Activated naive CD8-positive, alpha-beta T cell (primary cell): ENCODE measurements around the gene SMAD6.

ENCODE experiments used
- H3K27ac Mint-ChIP-seq: one replicate; pipeline ENCODE4 v1.8.0; 2021; ENCODE audit warnings: mixed read lengths
- H3K27me3 Mint-ChIP-seq: one replicate; pipeline ENCODE4 v1.8.0; 2021; ENCODE audit warnings: mixed read lengths
- H3K36me3 Mint-ChIP-seq: one replicate; pipeline ENCODE4 v1.8.0; 2021; ENCODE audit warnings: mixed read lengths
- H3K4me1 Mint-ChIP-seq: one replicate; pipeline ENCODE4 v1.8.0; 2021; ENCODE audit warnings: low read depth, mixed read lengths
- H3K4me3 Mint-ChIP-seq: one replicate; pipeline ENCODE4 v1.8.0; 2021; ENCODE audit warnings: mild to moderate bottlenecking, mixed read lengths
- H3K9me3 Mint-ChIP-seq: one replicate; pipeline ENCODE4 v1.8.0; 2021; ENCODE audit warnings: low read depth, mixed read lengths

Gene SMAD6

DNA sequence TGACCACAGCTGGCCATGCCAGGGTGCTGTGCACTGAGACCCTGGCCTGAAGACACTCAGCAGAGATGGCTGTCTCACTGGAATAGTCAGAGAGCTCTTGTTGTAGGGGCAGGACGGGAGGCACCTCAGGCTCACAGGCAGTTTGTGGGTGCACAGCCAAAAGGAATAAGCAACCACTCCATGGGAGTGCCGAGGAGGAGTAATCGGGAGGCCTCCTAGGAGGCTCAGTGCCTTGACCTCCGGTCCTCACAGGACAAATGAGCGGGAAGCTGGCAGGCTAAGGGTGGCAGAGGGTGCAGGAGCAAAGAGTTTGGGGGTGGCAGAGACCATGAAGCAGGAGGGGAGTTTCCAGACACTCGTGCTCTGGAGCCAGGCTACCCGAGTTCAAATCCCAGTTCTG is 81.7 kb downstream of the SMAD6 start:
- Mint-ChIP-seq H3K27ac (no peak overlapping the region), H3K36me3 (no peaks in the 10 kb centered on the region), H3K9me3 (no peaks in the 10 kb centered on the region), H3K27me3 (no peaks in the 10 kb centered on the region), H3K4me1 (no peaks in the 10 kb centered on the region), H3K4me3 (no peak overlapping the region)

- Mint-ChIP-seq H3K36me3 (no peaks in the 10 kb centered on the region), H3K4me1 (no peaks in the 10 kb centered on the region), H3K4me3 (no peak overlapping the region), H3K27me3 (no peaks in the 10 kb centered on the region), H3K27ac (no peak overlapping the region), H3K9me3 (no peaks in the 10 kb centered on the region)
Observed at GRCh38 chr15:66784174-66784573, 82.1 kb downstream of the SMAD6 start.

GRCh38 chr15:66785637-66786036 is 83.6 kb downstream of the SMAD6 start:
- Mint-ChIP-seq H3K27ac (no peak overlapping the region), H3K36me3 (no peaks in the 10 kb centered on the region), H3K4me1 (no peaks in the 10 kb centered on the region), H3K9me3 (no peaks in the 10 kb centered on the region), H3K4me3 (no peak overlapping the region), H3K27me3 (no peaks in the 10 kb centered on the region)

GRCh38 chr15:66786222-66786621 is 84.2 kb downstream of the SMAD6 start:
- Mint-ChIP-seq H3K9me3 (no peaks in the 10 kb centered on the region), H3K27ac (no peak overlapping the region), H3K4me1 (no peaks in the 10 kb centered on the region), H3K36me3 (no peaks in the 10 kb centered on the region), H3K27me3 (no peaks in the 10 kb centered on the region), H3K4me3 (no peak overlapping the region)

DNA sequence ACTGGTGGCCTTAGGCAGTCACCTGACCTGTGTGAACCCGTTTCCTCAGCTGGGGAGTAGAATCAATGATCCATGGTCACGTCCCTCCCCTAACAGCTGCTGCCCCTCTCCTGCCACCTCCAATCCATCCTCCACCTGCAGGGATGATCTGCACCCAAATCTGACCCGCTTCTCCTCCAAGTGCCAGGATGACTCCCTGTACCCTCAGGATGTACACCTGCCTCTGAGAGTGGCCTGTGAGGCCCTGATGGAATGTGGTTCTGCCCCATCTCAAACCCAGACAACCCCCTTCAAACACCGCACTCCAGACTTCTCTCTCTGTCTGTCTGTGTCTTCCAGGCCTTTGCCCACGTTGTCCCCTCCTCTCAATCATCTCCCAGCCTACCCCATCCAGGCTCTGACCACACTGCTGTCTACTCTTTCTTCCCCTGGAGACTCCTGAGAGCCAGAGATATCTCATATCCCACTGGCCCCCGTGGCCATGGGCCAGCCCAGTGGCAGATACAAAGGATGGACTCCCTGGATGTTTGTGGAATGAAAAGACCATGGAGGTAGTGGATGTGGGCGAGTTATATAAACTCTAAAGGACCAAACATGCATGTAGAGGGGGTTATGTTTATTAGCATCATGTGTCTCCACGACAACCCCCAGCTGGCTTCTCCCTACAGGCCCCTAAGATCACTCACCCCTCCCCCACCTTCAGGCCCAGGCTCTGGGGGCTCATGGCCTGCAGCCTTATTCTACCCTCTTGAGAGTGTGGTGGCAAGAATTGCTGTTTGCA is 84.9 kb downstream of the SMAD6 start:
- no peaks in the 10 kb centered on the region for H3K9me3 Mint-ChIP-seq
- H3K4me3 Mint-ChIP-seq = no peak overlapping the region
- no peaks in the 10 kb centered on the region for H3K27me3 Mint-ChIP-seq
- H3K27ac Mint-ChIP-seq = no peak overlapping the region
- H3K36me3 Mint-ChIP-seq = no peaks in the 10 kb centered on the region
- H3K4me1 Mint-ChIP-seq = no peaks in the 10 kb centered on the region

DNA sequence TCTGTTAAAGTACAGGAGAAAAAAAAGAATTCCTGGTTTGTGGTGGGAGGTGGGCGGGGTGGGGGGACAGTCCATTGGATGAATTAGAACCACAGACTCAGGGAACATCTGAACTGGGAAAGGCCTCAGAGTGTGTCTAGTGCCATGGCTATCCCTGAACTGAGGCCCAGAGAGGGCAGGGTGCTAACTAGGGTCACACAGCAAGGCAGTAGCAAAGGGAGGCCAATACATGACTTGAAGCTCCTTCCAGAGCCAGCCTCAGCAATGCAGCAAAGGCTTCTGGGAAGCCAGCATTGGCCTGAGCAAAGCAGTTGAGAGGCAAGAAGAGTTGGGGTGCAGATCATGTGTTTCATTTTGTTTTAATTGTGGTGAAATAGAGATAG is 85.4 kb downstream of the SMAD6 start:
- Mint-ChIP-seq H3K4me3 (no peak overlapping the region), H3K9me3 (no peaks in the 10 kb centered on the region), H3K27ac (no peak overlapping the region), H3K27me3 (no peaks in the 10 kb centered on the region), H3K4me1 (no peaks in the 10 kb centered on the region), H3K36me3 (no peaks in the 10 kb centered on the region)

GRCh38 chr15:66788024-66788423 is 86.0 kb downstream of the SMAD6 start:
- H3K9me3 Mint-ChIP-seq = no peaks in the 10 kb centered on the region
- no peak overlapping the region for H3K4me3 Mint-ChIP-seq
- H3K27ac Mint-ChIP-seq = no peak overlapping the region
- H3K36me3 Mint-ChIP-seq = no peaks in the 10 kb centered on the region
- H3K27me3 Mint-ChIP-seq = no peaks in the 10 kb centered on the region
- no peaks in the 10 kb centered on the region for H3K4me1 Mint-ChIP-seq

DNA sequence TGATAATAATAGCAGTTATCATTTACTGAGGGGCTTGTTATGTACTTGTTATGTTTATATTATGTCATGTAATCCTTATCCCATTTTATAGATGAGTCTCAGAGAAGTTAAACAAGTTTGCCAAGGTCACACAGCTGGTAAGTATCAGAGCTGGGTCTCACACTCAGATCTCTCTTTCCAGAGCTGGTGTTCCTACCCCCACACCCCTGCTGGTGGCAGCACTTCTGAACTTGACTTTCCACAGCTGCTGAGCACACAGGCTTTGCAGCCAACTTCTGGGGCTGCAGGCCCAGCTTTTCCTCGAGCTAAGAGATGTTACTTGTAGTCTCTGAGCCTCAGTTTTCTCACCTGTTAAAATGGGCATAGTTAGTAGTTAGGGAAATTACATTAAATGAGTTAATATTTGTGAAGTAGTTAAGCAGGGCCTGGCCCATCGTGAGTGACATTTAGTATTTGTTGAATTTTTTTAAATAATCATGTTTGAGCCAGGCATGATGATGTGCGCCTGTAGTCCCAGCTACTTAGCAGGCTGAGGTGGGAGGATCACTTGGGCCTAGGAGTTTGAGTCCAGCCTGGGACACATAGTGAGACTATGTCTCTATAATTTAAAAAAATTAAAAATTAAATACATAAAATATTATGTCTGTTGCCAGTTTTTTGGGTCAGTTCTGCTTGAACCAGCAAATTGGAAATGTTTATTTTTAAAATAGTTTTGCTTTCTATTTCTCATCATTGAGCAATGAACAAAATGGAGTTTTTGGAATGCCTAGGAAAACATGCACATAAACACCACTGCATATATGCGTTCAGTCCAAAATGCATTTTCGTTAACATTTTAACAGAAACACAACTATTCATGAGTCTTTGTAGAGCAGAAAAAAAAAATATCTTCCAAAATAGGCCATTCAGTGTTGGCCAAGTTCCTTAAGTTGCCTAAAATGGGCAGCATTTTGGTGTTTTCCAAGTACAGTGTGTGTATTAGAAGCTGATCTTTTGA is 87.3 kb downstream of the SMAD6 start:
- H3K27ac Mint-ChIP-seq = no peak overlapping the region
- H3K36me3 Mint-ChIP-seq = no peaks in the 10 kb centered on the region
- no peaks in the 10 kb centered on the region for H3K27me3 Mint-ChIP-seq
- no peaks in the 10 kb centered on the region for H3K9me3 Mint-ChIP-seq
- no peaks in the 10 kb centered on the region for H3K4me1 Mint-ChIP-seq
- no peak overlapping the region for H3K4me3 Mint-ChIP-seq

GRCh38 chr15:66795851-66796250 is 93.8 kb downstream of the SMAD6 start:
- no peak overlapping the region for H3K27ac Mint-ChIP-seq
- H3K4me1 Mint-ChIP-seq = no peaks in the 10 kb centered on the region
- no peak overlapping the region for H3K4me3 Mint-ChIP-seq
- H3K27me3 Mint-ChIP-seq = no peaks in the 10 kb centered on the region
- H3K36me3 Mint-ChIP-seq = no peaks in the 10 kb centered on the region
- no peaks in the 10 kb centered on the region for H3K9me3 Mint-ChIP-seq

DNA sequence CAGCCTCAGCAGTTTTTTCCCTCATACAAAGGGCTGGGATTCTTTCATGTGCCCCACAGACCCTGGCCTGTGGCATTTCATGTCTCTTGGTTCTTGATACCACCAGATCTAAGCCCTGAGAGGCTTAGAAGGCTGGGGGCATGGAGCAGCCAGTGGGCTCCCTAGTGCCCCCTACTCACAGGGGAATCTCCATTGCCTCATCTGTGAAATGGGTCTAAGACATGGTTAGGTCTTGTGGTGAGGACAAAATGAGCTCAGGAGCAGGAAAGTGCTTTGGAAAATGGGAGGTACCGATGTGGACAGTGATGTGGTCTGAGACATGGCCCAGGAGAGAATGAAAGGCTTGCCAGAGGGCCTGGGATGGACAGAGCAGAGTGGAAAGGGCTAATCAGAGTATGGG is 94.3 kb downstream of the SMAD6 start:
- Mint-ChIP-seq H3K4me1 (no peaks in the 10 kb centered on the region), H3K9me3 (no peaks in the 10 kb centered on the region), H3K4me3 (no peak overlapping the region), H3K36me3 (no peaks in the 10 kb centered on the region), H3K27ac (no peak overlapping the region), H3K27me3 (no peaks in the 10 kb centered on the region)

GRCh38 chr15:66797921-66798320 is 95.9 kb downstream of the SMAD6 start:
- H3K36me3 Mint-ChIP-seq = no peaks in the 10 kb centered on the region
- H3K27ac Mint-ChIP-seq = no peak overlapping the region
- no peaks in the 10 kb centered on the region for H3K27me3 Mint-ChIP-seq
- H3K9me3 Mint-ChIP-seq = no peaks in the 10 kb centered on the region
- H3K4me3 Mint-ChIP-seq = no peak overlapping the region
- H3K4me1 Mint-ChIP-seq = no peaks in the 10 kb centered on the region

- Mint-ChIP-seq H3K36me3 (no peaks in the 10 kb centered on the region), H3K27me3 (no peaks in the 10 kb centered on the region), H3K9me3 (no peaks in the 10 kb centered on the region), H3K4me3 (no peak overlapping the region), H3K4me1 (no peaks in the 10 kb centered on the region), H3K27ac (no peak overlapping the region)
Observed at GRCh38 chr15:66798426-66799061, 96.5 kb downstream of the SMAD6 start.

GRCh38 chr15:66799242-66799641 is 97.2 kb downstream of the SMAD6 start:
- Mint-ChIP-seq H3K9me3 (no peaks in the 10 kb centered on the region), H3K4me3 (no peak overlapping the region), H3K27ac (no peak overlapping the region), H3K4me1 (no peaks in the 10 kb centered on the region), H3K36me3 (no peaks in the 10 kb centered on the region), H3K27me3 (no peaks in the 10 kb centered on the region)

DNA sequence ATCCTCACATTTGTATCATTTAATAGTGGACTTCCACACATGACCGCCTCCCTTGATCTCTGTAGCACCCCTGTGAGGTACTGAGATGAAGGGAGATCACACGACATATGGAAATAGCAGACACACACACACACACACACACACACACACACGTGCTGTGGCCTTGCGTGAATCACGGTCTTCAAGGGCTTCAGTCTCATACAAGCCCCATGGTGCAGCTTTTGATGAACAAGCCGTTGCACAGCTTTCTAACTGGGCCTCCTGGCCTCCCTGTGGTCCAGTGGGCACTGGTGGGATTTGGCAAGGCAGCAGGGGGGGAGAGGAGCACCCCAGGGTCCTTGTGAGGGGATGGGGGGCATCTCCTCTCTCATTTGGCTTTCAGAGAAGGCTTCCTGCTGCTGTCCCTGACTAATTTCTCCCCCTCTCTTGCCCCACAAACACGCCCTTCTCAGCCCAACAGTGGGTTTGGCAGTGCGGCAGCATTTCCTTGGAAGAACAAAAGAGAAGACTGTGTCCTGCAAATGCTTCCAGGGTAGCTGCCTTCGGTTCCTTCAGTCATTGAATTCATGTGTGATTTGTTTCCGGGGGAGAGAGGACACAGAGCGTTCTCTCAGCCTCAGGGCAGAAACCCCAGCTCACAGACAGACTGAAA is 98.7 kb downstream of the SMAD6 start:
- no peaks in the 10 kb centered on the region for H3K27me3 Mint-ChIP-seq
- no peaks in the 10 kb centered on the region for H3K36me3 Mint-ChIP-seq
- no peaks in the 10 kb centered on the region for H3K9me3 Mint-ChIP-seq
- no peak overlapping the region for H3K4me3 Mint-ChIP-seq
- no peaks in the 10 kb centered on the region for H3K4me1 Mint-ChIP-seq
- H3K27ac Mint-ChIP-seq = no peak overlapping the region

GRCh38 chr15:66801266-66801665 is 99.2 kb downstream of the SMAD6 start:
- Mint-ChIP-seq H3K36me3 (no peaks in the 10 kb centered on the region), H3K9me3 (no peaks in the 10 kb centered on the region), H3K27ac (no peak overlapping the region), H3K4me1 (no peaks in the 10 kb centered on the region), H3K27me3 (no peaks in the 10 kb centered on the region), H3K4me3 (no peak overlapping the region)
